Measurements from ENCODE around the gene CTDNEP1. TPM values are rescaled to one million over a fixed set of nuclear protein-coding genes. Genes with fewer than 3 reads are reported as not detected.

Gene CTDNEP1
- polyA plus RNA-seq, 1 of the 3 experiments (the other 2 are of a cell fraction) = 111 TPM

DNA sequence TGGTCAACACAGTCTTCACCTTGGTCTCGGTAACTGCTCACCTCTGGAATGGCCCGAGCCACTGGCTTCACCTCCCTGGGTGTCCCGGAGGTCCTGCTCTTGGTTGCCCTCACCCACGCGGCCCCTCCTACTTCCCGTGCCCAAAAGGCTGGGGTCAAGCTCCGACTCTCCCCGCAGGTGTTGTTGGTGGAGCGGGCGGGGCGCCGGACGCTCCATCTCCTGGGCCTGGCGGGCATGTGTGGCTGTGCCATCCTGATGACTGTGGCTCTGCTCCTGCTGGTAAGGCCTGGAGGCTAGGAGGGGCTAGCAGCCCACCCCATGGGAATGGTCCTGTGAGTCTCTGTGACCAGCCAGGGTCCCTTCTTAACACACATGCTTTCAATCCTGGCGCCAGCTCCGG, 33.4 kb upstream of the CTDNEP1 start:
- H3F3A ChIP-seq (replicated peaks; ENCODE audit: insufficient read depth) = peaks cover 13% of the 10 kb centered on the region
- H3K4me1 ChIP-seq (ENCODE audit: control insufficient read depth in 1 of 2, insufficient read depth in 2 of 2, low read depth in 1 of 2, low read length in 1 of 2) = peaks cover 6 to 18% of the 10 kb centered on the region in 2 experiments; a peak in 2 of 4 replicates
- no peaks in the 10 kb centered on the region for H4K20me1 ChIP-seq (ENCODE audit: insufficient read depth)
- H3K27me3 ChIP-seq (ENCODE audit: insufficient read depth) = peaks cover 6% of the 10 kb centered on the region; the same call in 1 of the 2 replicates
- POLR2A ChIA-PET = no interaction called here
- H3K9me2 ChIP-seq = no peaks in the 10 kb centered on the region
- H2AFZ ChIP-seq (ENCODE audit: low read depth) = no peak overlapping the region
- no peak overlapping the region for H3K9ac ChIP-seq
- no peaks in the 10 kb centered on the region for H3K79me2 ChIP-seq (ENCODE audit: insufficient read depth)
- 79% methylated on average over 13 of the region's 16 CpGs for WGBS (ENCODE audit: low lambda C conversion rate)
- H3K27ac ChIP-seq (ENCODE audit: low read depth in 2 of 2, low read length in 1 of 2) = no peak overlapping the region
- no peak for TF ChIP-seq YY1 (IDR thresholded peaks at IDR 0.05; ENCODE audit: low read depth)
- TF ChIP-seq RXRA (IDR thresholded peaks at IDR 0.05; ENCODE audit: borderline replicate concordance, low read depth) = no peak
- no peak for TF ChIP-seq RCOR1 (IDR thresholded peaks at IDR 0.05; ENCODE audit: low read length)
- H3K9me3 ChIP-seq = no peaks in the 10 kb centered on the region
- CTCF ChIA-PET = interaction anchor here (0.8 to 8.8 kb wide), 3 partner anchors 13 to 263 kb away, joined by 3 to 169 read pairs (median 3); no protein-coding TSS in a partner anchor
- H3K4me3 ChIP-seq (ENCODE audit: low read depth in 2 of 2, low read length in 1 of 2) = no peak overlapping the region
- no peak overlapping the region for H3K4me2 ChIP-seq
- DNase-seq = no peak
- no peaks in the 10 kb centered on the region for H3K36me3 ChIP-seq (replicated peaks in 1 of 2; ENCODE audit: control insufficient read depth in 1 of 2, insufficient read depth in 2 of 2, low read length in 1 of 2)

DNA sequence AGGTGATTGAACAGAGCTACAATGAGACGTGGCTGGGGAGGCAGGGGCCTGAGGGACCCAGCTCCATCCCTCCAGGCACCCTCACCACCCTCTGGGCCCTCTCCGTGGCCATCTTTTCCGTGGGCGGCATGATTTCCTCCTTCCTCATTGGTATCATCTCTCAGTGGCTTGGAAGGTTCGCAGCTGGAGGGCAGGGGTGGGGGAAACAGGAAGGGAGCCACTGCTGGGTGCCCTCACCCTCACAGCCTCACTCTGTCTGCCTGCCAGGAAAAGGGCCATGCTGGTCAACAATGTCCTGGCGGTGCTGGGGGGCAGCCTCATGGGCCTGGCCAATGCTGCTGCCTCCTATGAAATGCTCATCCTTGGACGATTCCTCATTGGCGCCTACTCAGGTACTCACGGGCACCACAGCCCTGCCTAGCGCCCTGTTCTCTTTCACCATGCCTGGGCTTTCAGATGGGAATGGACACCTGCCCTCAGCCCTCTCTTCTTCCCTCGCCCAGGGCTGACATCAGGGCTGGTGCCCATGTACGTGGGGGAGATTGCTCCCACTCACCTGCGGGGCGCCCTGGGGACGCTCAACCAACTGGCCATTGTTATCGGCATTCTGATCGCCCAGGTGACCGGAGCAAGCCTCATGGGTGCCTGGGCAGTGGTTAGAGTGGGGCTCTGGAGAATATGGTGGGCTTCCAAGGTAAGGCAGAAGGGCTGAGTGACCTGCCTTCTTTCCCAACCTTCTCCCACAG, 32.1 kb upstream of the CTDNEP1 start:
- no peaks in the 10 kb centered on the region for H3K9me3 ChIP-seq
- peaks cover 15% of the 10 kb centered on the region for H3F3A ChIP-seq (replicated peaks; ENCODE audit: insufficient read depth)
- no peaks in the 10 kb centered on the region for H4K20me1 ChIP-seq (ENCODE audit: insufficient read depth)
- no peaks in the 10 kb centered on the region for H3K36me3 ChIP-seq (replicated peaks in 1 of 2; ENCODE audit: control insufficient read depth in 1 of 2, insufficient read depth in 2 of 2, low read length in 1 of 2)
- no peaks in the 10 kb centered on the region for H3K9me2 ChIP-seq
- WGBS (ENCODE audit: low lambda C conversion rate) = 86% methylated on average over 16 of the region's 18 CpGs
- H3K4me1 ChIP-seq (ENCODE audit: control insufficient read depth in 1 of 2, insufficient read depth in 2 of 2, low read depth in 1 of 2, low read length in 1 of 2) = peaks cover 6 to 18% of the 10 kb centered on the region in 2 experiments; a peak in 2 of 4 replicates
- H3K79me2 ChIP-seq (ENCODE audit: insufficient read depth) = no peaks in the 10 kb centered on the region
- POLR2A ChIA-PET = no interaction called here
- no peak overlapping the region for H3K4me3 ChIP-seq (ENCODE audit: low read depth in 2 of 2, low read length in 1 of 2)
- H3K4me2 ChIP-seq = no peak overlapping the region
- H3K27ac ChIP-seq (ENCODE audit: low read depth in 2 of 2, low read length in 1 of 2) = no peak overlapping the region
- TF ChIP-seq TAF1 (IDR thresholded peaks at IDR 0.05; ENCODE audit: borderline replicate concordance, low read depth, low read length) = no peak
- no peak for TF ChIP-seq SMC3 (IDR thresholded peaks at IDR 0.05; ENCODE audit: low read depth, low read length)
- no peak for TF ChIP-seq ELF1 (IDR thresholded peaks at IDR 0.05)
- no peak for TF ChIP-seq JUND (IDR thresholded peaks at IDR 0.05)
- no peak for TF ChIP-seq IRF3 (IDR thresholded peaks at IDR 0.05; ENCODE audit: low read depth, low read length)
- no peak for TF ChIP-seq TEAD4 (IDR thresholded peaks at IDR 0.05; ENCODE audit: borderline replicate concordance, insufficient read depth)
- no peak for TF ChIP-seq RAD21 (IDR thresholded peaks at IDR 0.05; ENCODE audit: low read length)
- TF ChIP-seq ZBTB33 (IDR thresholded peaks at IDR 0.05; ENCODE audit: borderline replicate concordance, low read depth) = no peak
- TF ChIP-seq CTCF (IDR thresholded peaks at IDR 0.05) = no peak
- TF ChIP-seq, protein P1, sequence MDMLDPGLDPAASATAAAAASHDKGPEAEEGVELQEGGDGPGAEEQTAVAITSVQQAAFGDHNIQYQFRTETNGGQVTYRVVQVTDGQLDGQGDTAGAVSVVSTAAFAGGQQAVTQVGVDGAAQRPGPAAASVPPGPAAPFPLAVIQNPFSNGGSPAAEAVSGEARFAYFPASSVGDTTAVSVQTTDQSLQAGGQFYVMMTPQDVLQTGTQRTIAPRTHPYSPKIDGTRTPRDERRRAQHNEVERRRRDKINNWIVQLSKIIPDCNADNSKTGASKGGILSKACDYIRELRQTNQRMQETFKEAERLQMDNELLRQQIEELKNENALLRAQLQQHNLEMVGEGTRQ (IDR thresholded peaks at IDR 0.05; ENCODE audit: borderline replicate concordance, low read depth, low read length) = no peak
- no peak for TF ChIP-seq FOXM1 (IDR thresholded peaks at IDR 0.05; ENCODE audit: low read depth)
- TF ChIP-seq, protein P2, sequence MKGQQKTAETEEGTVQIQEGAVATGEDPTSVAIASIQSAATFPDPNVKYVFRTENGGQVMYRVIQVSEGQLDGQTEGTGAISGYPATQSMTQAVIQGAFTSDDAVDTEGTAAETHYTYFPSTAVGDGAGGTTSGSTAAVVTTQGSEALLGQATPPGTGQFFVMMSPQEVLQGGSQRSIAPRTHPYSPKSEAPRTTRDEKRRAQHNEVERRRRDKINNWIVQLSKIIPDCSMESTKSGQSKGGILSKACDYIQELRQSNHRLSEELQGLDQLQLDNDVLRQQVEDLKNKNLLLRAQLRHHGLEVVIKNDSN (IDR thresholded peaks at IDR 0.05; ENCODE audit: borderline replicate concordance, low read depth) = no peak
- no peak for TF ChIP-seq EP300 (IDR thresholded peaks at IDR 0.05; ENCODE audit: borderline replicate concordance in 1 of 2, low read depth in 1 of 2, low read length in 1 of 2)
- no peak overlapping the region for H3K9ac ChIP-seq
- no peak overlapping the region for H2AFZ ChIP-seq (ENCODE audit: low read depth)
- peaks cover 6% of the 10 kb centered on the region; the same call in 1 of the 2 replicates for H3K27me3 ChIP-seq (ENCODE audit: insufficient read depth)
- peak; percentile 15 for DNase-seq
- CTCF ChIA-PET = interaction anchor here (1.6 to 8.8 kb wide), 3 partner anchors 9 to 40 kb away, joined by 4 to 169 read pairs (median 34); no protein-coding TSS in a partner anchor
